Endometrial microvascular endothelial cells (primary cell): ENCODE results near the gene C16orf87. TPM values are rescaled to one million over a fixed set of nuclear protein-coding genes. Genes with fewer than 3 reads are reported as not detected.

Experiments used
- in situ Hi-C: cut with HindIII; loops from 2 replicates; pipeline ENCODE4 v1.10.0; 2017; ENCODE audit warnings: low sequenced_read_pairs, low pct_unique_long_range_greater_than_20kb; ENCODE audit errors: inconsistent ontology term
- total RNA-seq: library from RNA; depleted of rRNA; stranded (reverse); fragments of >200 nt; gene quantifications from one replicate; pipeline ENCODE4 v1.2.3, GENCODE V29; 2015; ENCODE audit errors: inconsistent ontology term

C16orf87 gene
- total RNA-seq, 1 donor from 2014 or later = 6.5 TPM

GRCh38 chr16:46845952-46846351 is 15.0 kb upstream of the C16orf87 start:
- in situ Hi-C loops = no loop called here

GRCh38 chr16:46844771-46845170 is 13.8 kb upstream of the C16orf87 start:
- in situ Hi-C loops = no loop called here

GRCh38 chr16:46843898-46844642 is 13.1 kb upstream of the C16orf87 start:
- in situ Hi-C loops = no loop called here

- in situ Hi-C loops = no loop called here
These were observed 11.4 kb upstream of the C16orf87 start for GRCh38 chr16:46842192-46842895.

- in situ Hi-C loops = no loop called here
These were observed 9.0 kb upstream of the C16orf87 start for GRCh38 chr16:46839986-46840443.

- in situ Hi-C loops = no loop called here
These were observed 5.9 kb upstream of the C16orf87 start for GRCh38 chr16:46836534-46837530.

GRCh38 chr16:46833460-46833800 is 2.5 kb upstream of the C16orf87 start:
- in situ Hi-C loops = no loop called here

GRCh38 chr16:46832757-46833459 is 1.9 kb upstream of the C16orf87 start:
- in situ Hi-C loops = no loop called here

- in situ Hi-C loops = no loop called here
These were observed 521 bp downstream of the C16orf87 start for GRCh38 chr16:46830417-46830901.

GRCh38 chr16:46828943-46829342 is 2.0 kb downstream of the C16orf87 start:
- in situ Hi-C loops = no loop called here

- in situ Hi-C loops = no loop called here
These were observed 2.7 kb downstream of the C16orf87 start for GRCh38 chr16:46828292-46828691.

- in situ Hi-C loops = no loop called here
These were observed 4.3 kb downstream of the C16orf87 start for GRCh38 chr16:46826631-46827030.

- in situ Hi-C loops = no loop called here
These were observed 8.7 kb downstream of the C16orf87 start for GRCh38 chr16:46822270-46822669.

- in situ Hi-C loops = no loop called here
These were observed 13.0 kb downstream of the C16orf87 start for GRCh38 chr16:46817961-46818360.

GRCh38 chr16:46814790-46815189 is 16.2 kb downstream of the C16orf87 start:
- in situ Hi-C loops = no loop called here

GRCh38 chr16:46813611-46814010 is 17.4 kb downstream of the C16orf87 start:
- in situ Hi-C loops = no loop called here

- in situ Hi-C loops = no loop called here
These were observed 18.0 kb downstream of the C16orf87 start for GRCh38 chr16:46812781-46813540.

- in situ Hi-C loops = no loop called here
These were observed 19.3 kb downstream of the C16orf87 start for GRCh38 chr16:46811682-46812081.
